HepG2 (cell line): ENCODE data around the gene CES5A. TPM values are rescaled to one million over a fixed set of nuclear protein-coding genes. Genes with fewer than 3 reads are reported as not detected.

Source experiments
- ASH2L ChIP-seq: fragments of 300-600, 200-600 bp; sonication (generic); IDR thresholded peaks from 2 replicates; pipeline ENCODE4 v1.7.0; 2017; ENCODE audit warnings: low read depth, mild to moderate bottlenecking, moderate library complexity, mixed read lengths, low read length; ENCODE audit not compliant: insufficient read length
- DDIT3 ChIP-seq: sonication (generic); formaldehyde crosslinking; IDR thresholded peaks from 2 replicates; pipeline ENCODE4 v1.4.0; 2020; ENCODE audit warnings: mild to moderate bottlenecking, missing genetic modification reagents
- E2F1 ChIP-seq: sonication (generic); formaldehyde crosslinking; IDR thresholded peaks from 2 replicates; pipeline ENCODE4 v1.5.0; 2020; ENCODE audit warnings: missing genetic modification reagents
- FIP1L1 ChIP-seq: fragments of 200-400 bp; formaldehyde crosslinking; IDR thresholded peaks from 2 replicates; pipeline ENCODE4 v1.6.1; 2018; ENCODE audit warnings: low read depth, mild to moderate bottlenecking, low read length, moderate library complexity, borderline replicate concordance; ENCODE audit not compliant: insufficient read depth
- FOXO4 ChIP-seq: sonication (generic); formaldehyde crosslinking; conservative IDR thresholded peaks from 2 replicates; pipeline ENCODE4 v1.8.1; 2023; ENCODE audit warnings: missing genetic modification reagents
- HNRNPL ChIP-seq: fragments of 200-400 bp; formaldehyde crosslinking; IDR thresholded peaks from 2 replicates; pipeline ENCODE4 v1.6.1; 2017; ENCODE audit warnings: mild to moderate bottlenecking, low read depth, low read length
- ISL2 ChIP-seq: sonication (generic); formaldehyde crosslinking; IDR thresholded peaks from 2 replicates; pipeline ENCODE4 v1.5.0; 2020; ENCODE audit warnings: missing genetic modification reagents
- MEF2D ChIP-seq: sonication (generic); formaldehyde crosslinking; IDR thresholded peaks from 2 replicates; pipeline ENCODE4 v1.5.1; 2020; ENCODE audit warnings: mild to moderate bottlenecking, missing genetic modification reagents
- MEIS2 ChIP-seq: sonication (generic); formaldehyde crosslinking; IDR thresholded peaks from 2 replicates; pipeline ENCODE4 v1.9.0; 2021; ENCODE audit warnings: mild to moderate bottlenecking, missing genetic modification reagents
- RXRB ChIP-seq: IDR thresholded peaks from 2 replicates; pipeline ENCODE4 v1.6.1; 2016; ENCODE audit warnings: borderline replicate concordance, missing genetic modification reagents, missing compliant biosample characterization
- SKI ChIP-seq: fragments of 450-650 bp; IDR thresholded peaks from one replicate; pipeline ENCODE4 v1.6.1; 2018; ENCODE audit warnings: mild to moderate bottlenecking; ENCODE audit not compliant: partially characterized antibody
- SMAD9 ChIP-seq: sonication (generic); formaldehyde crosslinking; IDR thresholded peaks from 2 replicates; pipeline ENCODE4 v1.5.1; 2020; ENCODE audit warnings: mild to moderate bottlenecking, missing genetic modification reagents
- SMYD3 ChIP-seq: sonication (generic); formaldehyde crosslinking; IDR thresholded peaks from 2 replicates; pipeline ENCODE4 v1.8.1; 2023; ENCODE audit warnings: mild to moderate bottlenecking, missing genetic modification reagents
- TAF1 ChIP-seq: sonication (generic); formaldehyde crosslinking; IDR thresholded peaks from 2 replicates; pipeline ENCODE4 v1.4.0; 2020; ENCODE audit warnings: missing genetic modification reagents
- ZMYM2 ChIP-seq: sonication (generic); formaldehyde crosslinking; IDR thresholded peaks from 2 replicates; pipeline ENCODE4 v1.8.0; 2022; ENCODE audit warnings: mild to moderate bottlenecking, missing genetic modification reagents
- ZNF24 ChIP-seq: fragments of 450-650 bp; IDR thresholded peaks from 2 replicates; pipeline ENCODE4 v1.6.1; 2017; ENCODE audit warnings: antibody characterized with exemption, mild to moderate bottlenecking
- ZNF292 ChIP-seq: sonication (generic); formaldehyde crosslinking; IDR thresholded peaks from 2 replicates; pipeline ENCODE4 v1.8.1; 2022; ENCODE audit warnings: mild to moderate bottlenecking, low read depth, missing genetic modification reagents, borderline replicate concordance
- ZNF414 ChIP-seq: sonication (generic); formaldehyde crosslinking; IDR thresholded peaks from 2 replicates; pipeline ENCODE4 v1.5.0; 2020; ENCODE audit warnings: missing genetic modification reagents
- ZNF503 ChIP-seq: sonication (generic); formaldehyde crosslinking; IDR thresholded peaks from 2 replicates; pipeline ENCODE4 v1.4.0; 2020; ENCODE audit warnings: missing genetic modification reagents
- ZNF577 ChIP-seq: sonication (generic); formaldehyde crosslinking; IDR thresholded peaks from 2 replicates; pipeline ENCODE4 v1.4.0; 2020; ENCODE audit warnings: mild to moderate bottlenecking, low read depth, missing genetic modification reagents, borderline replicate concordance
- ZNF616 ChIP-seq: sonication (generic); formaldehyde crosslinking; IDR thresholded peaks from 2 replicates; pipeline ENCODE4 v1.5.0; 2020; ENCODE audit warnings: low read depth, mild to moderate bottlenecking, missing genetic modification reagents
- ZNF776 ChIP-seq: sonication (generic); formaldehyde crosslinking; IDR thresholded peaks from 2 replicates; pipeline ENCODE4 v1.4.0; 2020; ENCODE audit warnings: mild to moderate bottlenecking, missing genetic modification reagents
- polyA plus RNA-seq, 8 experiments: library from polyadenylated mRNA; depleted of rRNA in 3 of 8; stranded (reverse) in 7 of 8; unstranded in 1 of 8; fragments of >200 nt; fragmentation: Illumina TruSeq in 4 of 8; extraction: Trizol in 4 of 8; gene quantifications; 2 replicates each; pipeline versions ENCODE4 v1.2.1 to v1.2.3, GENCODE V29; 2011 to 2016; ENCODE audit warnings: low read depth in 4 of 8, missing spikeins in 1 of 8, mixed read lengths in 1 of 8; ENCODE audit not compliant: insufficient read depth in 1 of 8
- total RNA-seq, 5 experiments: library from RNA; depleted of rRNA; stranded (reverse); fragments of >200 nt; fragmentation: Illumina TruSeq; extraction: Trizol; gene quantifications; 2 replicates each; pipeline ENCODE4 v1.2.3, GENCODE V29; 2016; ENCODE audit warnings: low read depth in 1 of 5

The CES5A gene
- total and polyA plus RNA-seq, 2 of the 13 experiments (the other 11 are each of a cell fraction or from before 2014, with no cell fraction given), result not detected

GRCh38 chr16:55832773-55833691, 42.1 kb downstream of the CES5A start, which contains the start of gene CES1 (continued):
- peak; percentile 24; the same call in 1 of the 2 replicates for TF ChIP-seq MEIS2
- 0 out of 2 replicates have a peak, but pooled peaks have one; percentile 10 for TF ChIP-seq ZNF414 (CRISPR knock-in tag)
- TF ChIP-seq RXRB (CRISPR knock-in tag), result peak; percentile 89
- peak; percentile 39 for TF ChIP-seq ASH2L
- no peak; the same call in 1 of the 2 replicates for TF ChIP-seq ZMYM2 (CRISPR knock-in tag)
- TF ChIP-seq DDIT3 (CRISPR knock-in tag), result no peak
- no peak for TF ChIP-seq ZNF24
- TF ChIP-seq SKI, result peak; percentile 69
- peak; percentile 92 for TF ChIP-seq SMYD3 (CRISPR knock-in tag)
- no peak for TF ChIP-seq ZNF616 (CRISPR knock-in tag)
- TF ChIP-seq SMAD9 (CRISPR knock-in tag), result no peak
- TF ChIP-seq ZNF577 (CRISPR knock-in tag), result no peak
- TF ChIP-seq E2F1 (CRISPR knock-in tag), result no peak
- TF ChIP-seq FIP1L1, result no peak
- TF ChIP-seq ZNF776 (CRISPR knock-in tag), result no peak
- TF ChIP-seq ZNF292 (CRISPR knock-in tag), result peak; percentile 35; the same call in 1 of the 2 replicates
- 0 out of 2 replicates have a peak, but pooled peaks have one; percentile 54 for TF ChIP-seq HNRNPL
- TF ChIP-seq ISL2 (CRISPR knock-in tag), result peak; percentile 84
- peak; percentile 68 for TF ChIP-seq TAF1 (CRISPR knock-in tag)
- TF ChIP-seq MEF2D (CRISPR knock-in tag), result no peak; the same call in 1 of the 2 replicates
- TF ChIP-seq FOXO4 (CRISPR knock-in tag), result no peak
- TF ChIP-seq ZNF503, result peak; percentile 63; the same call in 1 of the 2 replicates
